Measurements from ENCODE around the gene FHAD1.
A peak's percentile ranks its signal among the peaks of the same experiment; 100 is the strongest.

FHAD1 gene

DNA sequence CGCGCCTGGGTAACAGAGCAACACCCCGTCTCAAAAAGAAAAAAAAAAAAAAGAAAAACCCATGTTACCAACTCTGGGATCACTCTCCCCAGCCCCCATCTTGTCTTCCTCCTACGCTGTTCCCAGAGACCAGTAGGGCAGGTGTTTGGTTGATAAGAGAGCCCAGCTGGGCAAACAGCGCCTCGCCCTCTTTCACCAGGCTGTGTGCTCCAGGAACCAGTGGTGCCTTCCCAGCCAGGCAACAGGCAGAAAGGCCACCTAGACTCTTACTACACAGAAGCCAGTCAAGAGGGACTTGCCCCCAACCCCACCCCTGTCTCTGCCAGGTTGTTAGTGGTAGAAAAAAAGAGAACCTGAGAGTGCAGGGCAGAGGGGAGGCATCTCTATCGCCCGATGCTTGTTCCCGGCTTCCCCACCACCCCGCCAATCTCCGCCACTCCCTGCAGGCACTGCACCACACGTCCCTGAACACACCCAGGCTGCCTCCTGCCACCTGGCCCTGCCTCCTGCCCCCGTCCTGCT, 177.2 kb downstream of the FHAD1 start:
- DNase-seq, result no peak

DNA sequence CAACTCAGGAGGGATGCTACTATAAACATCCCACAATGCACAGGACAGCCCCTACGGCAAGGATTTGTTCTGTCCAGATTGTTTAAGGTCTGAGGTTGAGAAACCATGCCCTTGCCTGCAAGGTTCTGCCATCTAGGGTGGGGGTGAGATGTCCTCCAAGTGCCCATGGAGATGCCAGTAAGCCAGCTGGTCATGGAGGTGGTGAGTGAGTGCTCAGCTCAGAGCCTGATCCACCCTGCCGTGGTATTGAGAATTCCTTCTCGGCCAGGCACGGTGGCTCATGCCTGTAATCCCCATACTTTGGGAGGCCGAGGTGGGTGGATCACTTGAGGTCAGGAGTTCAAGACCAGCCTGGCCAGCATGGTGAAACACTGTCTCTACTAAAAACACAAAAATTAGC, 178.0 kb downstream of the FHAD1 start:
- no peak for DNase-seq

- no peak for DNase-seq
Observed at GRCh38 chr1:15425521-15425920, 178.5 kb downstream of the FHAD1 start.

DNA sequence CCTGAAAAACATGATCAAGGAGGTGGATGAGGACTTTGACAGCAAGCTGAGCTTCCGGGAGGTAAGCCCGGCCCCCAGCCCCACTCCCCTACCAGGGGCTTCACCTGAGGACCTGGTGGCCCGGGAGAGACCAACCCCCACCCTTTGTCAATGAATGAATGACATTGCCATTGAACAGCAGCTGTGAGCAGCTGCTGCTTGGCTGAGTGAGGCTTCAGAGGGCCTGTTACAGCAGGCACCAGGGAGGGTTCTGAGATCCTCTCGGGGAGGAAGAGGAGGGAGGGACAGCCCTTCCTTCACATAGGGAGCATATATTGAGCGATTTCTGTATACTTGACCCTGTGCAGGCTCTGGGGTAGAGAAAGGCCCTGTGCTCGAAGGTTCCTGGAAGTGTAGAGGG, 178.9 kb downstream of the FHAD1 start:
- no peak for DNase-seq

- DNase-seq, result peak in 1 of 2 donors; percentile 4
Observed at GRCh38 chr1:15426492-15427279, 179.7 kb downstream of the FHAD1 start.

DNA sequence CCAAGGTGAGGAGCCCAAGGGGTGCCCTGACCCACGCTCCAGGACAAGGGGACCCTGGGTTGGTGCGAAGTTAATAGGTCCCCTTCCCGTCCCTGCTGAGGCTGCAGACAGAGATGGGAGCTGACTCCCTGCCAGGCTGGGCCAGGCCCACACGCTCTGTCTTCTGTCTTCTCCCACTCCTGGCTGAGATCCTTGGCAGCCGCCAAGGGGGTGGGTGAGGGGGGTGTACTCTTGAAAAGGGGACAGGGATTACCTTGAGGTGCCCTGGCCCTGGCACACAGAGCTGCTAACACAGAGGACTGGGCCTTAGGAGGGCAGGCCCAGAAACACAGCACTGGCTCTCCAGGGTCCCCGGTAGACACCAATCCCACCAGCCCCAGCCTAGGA, 180.2 kb downstream of the FHAD1 start:
- peak in 1 of 2 donors; percentile 3 for DNase-seq

DNA sequence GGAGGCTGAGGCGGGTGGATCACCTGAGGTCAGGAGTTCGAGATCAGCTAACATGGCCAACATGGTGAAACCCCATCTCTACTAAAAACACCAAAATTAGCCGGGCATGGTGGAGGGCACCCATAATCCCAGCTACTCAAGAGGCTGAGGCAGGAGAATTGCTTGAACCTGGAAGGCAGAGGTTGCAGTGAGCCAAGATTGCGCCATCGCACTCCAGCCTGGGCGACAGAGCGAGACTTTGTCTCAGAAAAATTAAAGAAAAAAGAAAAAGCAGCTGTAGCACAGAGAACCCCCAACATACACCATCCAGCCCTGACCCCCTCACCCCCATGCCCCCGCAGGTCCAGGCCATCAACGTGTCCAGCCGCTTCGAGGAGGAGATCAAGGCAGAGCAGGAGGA, 181.2 kb downstream of the FHAD1 start:
- DNase-seq, result peak in 1 of 2 donors; percentile 1

DNA sequence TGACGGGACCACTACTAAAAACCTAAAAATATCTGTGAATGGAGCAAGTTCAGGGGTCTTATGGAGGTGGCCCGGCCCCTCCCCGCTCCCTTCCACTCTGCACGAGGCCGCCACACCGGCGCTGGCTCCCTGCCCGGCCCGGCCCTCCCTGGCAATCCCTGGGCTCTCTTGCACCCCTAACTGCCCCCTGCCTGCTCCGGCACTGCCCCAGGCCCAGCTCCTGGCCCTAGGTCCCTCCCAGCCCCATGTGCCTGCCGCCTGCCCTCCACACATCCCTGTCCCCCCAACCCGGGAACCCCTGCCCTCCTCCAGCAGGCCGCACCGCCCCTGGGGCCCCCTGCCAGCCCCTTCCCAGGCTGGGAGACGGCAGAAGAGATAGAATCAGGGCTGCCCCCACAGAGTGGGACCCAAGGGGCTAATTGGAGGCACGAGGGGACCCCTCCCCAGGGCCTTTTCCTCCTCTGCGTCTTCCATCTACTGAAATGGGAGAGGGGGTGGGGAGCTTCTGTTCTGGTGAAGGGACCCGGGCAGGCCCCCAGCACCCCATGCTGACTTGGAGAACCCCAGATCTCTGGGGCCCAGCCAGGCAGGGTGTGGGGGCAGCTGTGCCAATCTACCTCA, 181.9 kb downstream of the FHAD1 start:
- no peak for DNase-seq

DNA sequence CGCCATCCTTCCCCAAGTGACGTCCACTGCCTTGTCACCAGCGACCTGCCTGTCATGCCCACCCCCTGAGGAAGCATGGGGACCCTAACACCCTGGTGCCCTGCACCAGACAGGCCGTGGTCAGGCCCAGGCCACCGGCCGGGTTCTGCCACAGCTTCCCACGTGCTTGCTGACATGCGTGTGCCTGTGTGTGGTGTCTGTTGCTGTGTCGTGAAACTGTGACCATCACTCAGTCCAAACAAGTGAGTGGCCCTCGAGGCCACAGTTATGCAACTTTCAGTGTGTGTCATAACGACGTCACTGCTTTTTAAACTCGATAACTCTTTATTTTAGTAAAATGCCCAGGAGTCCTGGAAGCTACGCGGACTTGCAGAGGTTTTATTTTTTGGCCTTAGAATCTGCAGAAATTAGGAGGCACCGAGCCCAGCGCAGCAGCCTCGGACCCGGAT, 182.7 kb downstream of the FHAD1 start:
- peak; percentile 4 to 54 for DNase-seq

GRCh38 chr1:15430787-15431570, 184.0 kb downstream of the FHAD1 start:
- peak; percentile 71 to 76 for DNase-seq

DNA sequence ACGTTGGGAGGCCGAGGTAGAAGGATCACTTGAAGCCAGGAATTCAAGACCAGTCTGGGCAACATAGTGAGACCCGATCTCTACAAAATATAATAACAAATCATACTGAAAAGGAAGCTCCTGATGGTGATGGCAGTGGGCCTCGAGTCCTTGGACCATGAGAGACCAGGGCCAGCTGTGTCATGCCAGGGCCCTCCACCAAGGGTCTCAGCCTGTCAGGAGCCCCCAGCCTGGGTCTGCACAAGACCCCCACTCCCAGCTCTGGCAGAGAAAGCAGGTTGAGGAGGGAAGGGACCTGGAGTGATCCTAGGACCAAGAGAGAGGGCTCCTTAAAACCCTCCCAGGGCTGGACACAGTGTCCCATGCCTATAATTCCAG, 184.5 kb downstream of the FHAD1 start:
- DNase-seq, result no peak

GRCh38 chr1:15432324-15432723, 185.3 kb downstream of the FHAD1 start:
- peak in 1 of 2 donors; percentile 12 for DNase-seq

DNA sequence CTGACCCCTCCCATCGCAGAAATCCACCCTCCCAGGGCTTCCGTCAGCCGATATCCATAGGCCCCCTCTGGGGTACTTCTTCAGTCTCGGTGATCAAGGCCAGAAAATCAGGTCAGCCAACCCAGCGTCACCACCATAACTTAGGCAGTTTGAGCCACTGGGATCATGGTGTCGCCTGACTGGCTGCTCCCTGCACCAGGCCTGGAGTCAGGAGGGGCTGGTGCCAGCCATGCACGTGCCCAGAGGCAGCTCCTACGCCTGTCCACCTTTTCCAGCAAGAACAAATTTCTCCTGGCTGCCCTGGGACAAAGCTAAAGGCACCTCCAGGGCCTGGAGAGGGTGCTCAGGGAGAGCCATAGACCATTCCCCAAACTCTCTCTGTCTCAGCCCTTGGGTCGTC, 186.4 kb downstream of the FHAD1 start:
- peak in 1 of 2 donors; percentile 8 for DNase-seq

GRCh38 chr1:15434739-15435138, 187.7 kb downstream of the FHAD1 start:
- DNase-seq, result peak; percentile 6 to 50

GRCh38 chr1:15435239-15436077, 188.4 kb downstream of the FHAD1 start:
- DNase-seq, result peak in 1 of 2 donors; percentile 11

DNA sequence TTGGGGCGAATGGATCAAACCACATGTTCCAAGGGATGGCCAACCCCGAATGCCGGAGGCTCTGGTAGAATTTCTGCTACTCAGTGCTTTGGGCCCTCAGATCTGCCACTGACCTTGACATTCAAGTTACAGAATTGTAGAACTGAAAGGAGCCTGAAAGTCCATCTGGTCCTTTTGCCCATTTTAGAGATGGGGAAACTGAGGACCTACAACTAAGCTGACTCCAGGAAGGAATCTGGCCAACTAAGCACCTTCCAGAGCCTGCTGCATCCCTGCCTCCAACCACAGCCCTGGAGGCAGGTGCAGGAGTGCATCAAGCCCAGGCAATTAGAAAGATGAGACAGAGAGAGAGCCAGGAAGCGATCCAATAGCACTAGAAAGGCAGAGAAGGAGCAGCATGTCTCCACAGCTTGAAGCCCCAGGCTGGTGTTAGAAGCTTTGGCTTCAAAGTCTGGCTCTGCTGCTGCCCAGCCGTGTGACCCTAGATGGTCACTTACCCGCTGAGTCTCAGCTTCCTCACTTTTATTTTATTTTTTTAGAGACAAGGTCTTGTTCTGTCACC, 189.9 kb downstream of the FHAD1 start:
- no peak for DNase-seq

- no peak for DNase-seq
Observed at GRCh38 chr1:15439325-15439724, 192.3 kb downstream of the FHAD1 start.

DNA sequence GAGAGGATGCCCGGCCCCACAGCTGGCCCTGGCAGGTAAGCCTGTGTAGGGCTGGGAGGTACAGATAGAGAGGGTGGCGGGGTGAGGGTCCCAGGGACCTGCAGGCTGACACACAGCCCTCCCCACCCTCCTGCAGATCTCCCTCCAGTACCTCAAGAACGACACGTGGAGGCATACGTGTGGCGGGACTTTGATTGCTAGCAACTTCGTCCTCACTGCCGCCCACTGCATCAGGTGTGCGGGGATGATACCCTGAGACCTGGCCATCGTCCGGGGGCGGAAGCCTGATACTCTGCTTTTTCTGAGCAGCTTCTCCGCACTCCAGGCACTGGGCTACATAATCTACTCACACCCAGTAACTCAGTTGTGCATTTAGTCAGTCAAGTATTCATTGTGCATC, 193.3 kb downstream of the FHAD1 start:
- DNase-seq, result no peak

DNA sequence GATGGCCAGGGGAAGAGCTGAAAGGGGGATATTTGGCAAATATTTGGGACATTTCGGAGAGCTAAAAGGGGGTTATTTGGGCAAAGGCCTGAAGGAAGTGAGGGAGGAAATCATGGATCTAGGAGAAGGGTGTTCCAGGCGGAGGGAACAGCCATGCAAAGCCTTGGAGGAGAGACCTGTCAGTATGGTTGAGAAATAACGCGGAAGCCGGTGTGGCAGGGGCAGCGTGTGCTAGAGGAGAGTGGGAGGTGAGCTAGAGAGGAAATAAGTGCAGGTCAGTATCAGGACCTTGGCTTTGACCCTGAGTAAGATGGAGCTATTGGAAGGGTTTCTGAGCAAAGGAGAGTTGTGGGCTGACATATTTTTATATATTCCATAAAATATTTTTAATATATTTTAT, 194.2 kb downstream of the FHAD1 start:
- no peak for DNase-seq

GRCh38 chr1:15442119-15442518, 195.1 kb downstream of the FHAD1 start:
- no peak for DNase-seq

- no peak for DNase-seq
Observed at GRCh38 chr1:15442759-15443158, 195.7 kb downstream of the FHAD1 start.

GRCh38 chr1:15443281-15443680, 196.3 kb downstream of the FHAD1 start:
- no peak for DNase-seq
